AG04450 (cell line): ENCODE results near the gene PAM. TPM values are rescaled to one million over a fixed set of nuclear protein-coding genes. Genes with fewer than 3 reads are reported as not detected.
"Not testable (repeated sequence)": the region's sequence is repeated elsewhere in the genome, so short reads cannot be mapped to it uniquely, and the experiment has no call there.

ENCODE experiments used
- CTCF ChIA-PET: fragments of 300-600, 350-600 bp; formaldehyde crosslinking; extraction: SDS; loops from one replicate; lab custom pipeline; 2022; ENCODE audit warnings: antibody characterized with exemption, inconsistent platforms; lab: Charles Lee
- POLR2A ChIA-PET: fragments of 350-600 bp; formaldehyde crosslinking; extraction: SDS; loops from one replicate; lab custom pipeline; 2021; ENCODE audit warnings: antibody characterized with exemption, inconsistent platforms; lab: Yijun Ruan, JAX
- DNase-seq: peaks from one replicate; pipeline ENCODE4 v3.0.0-alpha.2; 2011; ENCODE audit warnings: low read depth, low spot score
- H3K27ac ChIP-seq: one replicate; pipeline ENCODE4 v1.5.1; 2012; ENCODE audit warnings: low read depth, low read length, control low read depth
- H3K27me3 ChIP-seq: one replicate; pipeline ENCODE4 v1.6.0; 2012; ENCODE audit warnings: low read length; ENCODE audit not compliant: control insufficient read depth, insufficient read depth
- H3K4me3 ChIP-seq: 2 replicates; pipeline ENCODE4 v1.5.1; 2011; ENCODE audit warnings: mild to moderate bottlenecking, low read depth, low read length, control low read depth
- H3K9me3 ChIP-seq: 2 replicates; pipeline ENCODE4 v1.5.1; 2012; ENCODE audit warnings: low read length; ENCODE audit not compliant: control insufficient read depth, insufficient read depth
- CTCF ChIP-seq: IDR thresholded peaks from 2 replicates; pipeline ENCODE4 v1.5.1; 2011; ENCODE audit warnings: low read depth, low read length, control low read depth, inconsistent platforms
- polyA plus RNA-seq: library from polyadenylated mRNA; depleted of rRNA; stranded (reverse); fragments of >200 nt; gene quantifications from 2 replicates; pipeline ENCODE4 v1.2.3, GENCODE V29; 2011

PAM gene
- polyA plus RNA-seq, 1 experiment = 307 TPM

- H3K9me3 ChIP-seq = no peaks in the 10 kb centered on the region
- no peaks in the 10 kb centered on the region for H3K27me3 ChIP-seq
- H3K27ac ChIP-seq = no peak overlapping the region
- no peak overlapping the region for H3K4me3 ChIP-seq
- CTCF ChIA-PET = no interaction called here
- no peak for DNase-seq
- TF ChIP-seq CTCF = no peak
- POLR2A ChIA-PET = no interaction called here
These were observed 311.2 kb downstream of the PAM start for GRCh38 chr5:103066326-103066725.

- H3K27ac ChIP-seq, H3K27me3 ChIP-seq, H3K4me3 ChIP-seq, H3K9me3 ChIP-seq, CTCF ChIA-PET, POLR2A ChIA-PET, DNase-seq: not testable (repeated sequence)
These were observed 318.4 kb downstream of the PAM start for GRCh38 chr5:103073500-103073899.

DNA sequence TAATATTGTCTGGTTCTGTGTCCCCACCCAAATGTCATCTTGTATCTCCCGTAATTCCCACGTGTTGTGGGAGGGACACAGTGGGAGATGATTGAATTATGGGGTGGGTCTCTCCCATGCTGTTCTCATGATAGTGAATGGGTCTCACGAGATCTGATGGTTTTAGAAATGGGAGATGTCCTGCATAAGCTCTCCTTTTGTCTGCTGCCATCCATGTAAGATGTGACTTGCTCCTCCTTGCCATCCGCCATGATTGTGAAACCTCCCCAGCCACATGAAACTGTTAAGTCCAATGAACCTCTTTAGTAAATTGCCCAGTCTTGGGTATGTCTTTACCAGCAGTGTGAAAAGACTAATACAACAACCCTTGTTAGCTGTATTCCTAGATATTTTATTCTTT, 320.3 kb downstream of the PAM start:
- DNase-seq = no peak
- ChIA-PET POLR2A (no interaction called here), CTCF (no interaction called here)
- no peaks in the 10 kb centered on the region for H3K27me3 ChIP-seq
- no peak overlapping the region for H3K4me3 ChIP-seq
- peaks cover 12% of the 10 kb centered on the region for H3K9me3 ChIP-seq
- TF ChIP-seq CTCF = no peak
- no peak overlapping the region for H3K27ac ChIP-seq
